Right atrium auricular region (tissue), 2 donors: ENCODE results near the gene FAM107B. TPM values are rescaled to one million over a fixed set of nuclear protein-coding genes. Genes with fewer than 3 reads are reported as not detected.
"Not testable (repeated sequence)": the region's sequence is repeated elsewhere in the genome, so short reads cannot be mapped to it uniquely, and the experiment has no call there.

Source experiments
- DNase-seq: peaks from one replicate; pipeline ENCODE4 v3.0.0-alpha.2; 2019; ENCODE audit warnings: low spot score
- H3K27ac ChIP-seq, 2 donors: fragments of 200-600 bp; sonication (generic); 1 replicate in 1 of 2; 2 replicates in 1 of 2; pipeline ENCODE4 v1.5.1; 2016 to 2019
- H3K27me3 ChIP-seq, 2 donors: fragments of 200-600 bp; sonication (generic); one replicate each; pipeline versions ENCODE4 v1.5.1 to v1.6.0; 2017 to 2019
- H3K36me3 ChIP-seq: fragments of 200-600 bp; sonication (generic); one replicate; pipeline ENCODE4 v1.5.1; 2016
- H3K4me1 ChIP-seq, 2 donors: fragments of 200-600 bp; sonication (generic); one replicate each; pipeline versions ENCODE4 v1.5.1 to v1.6.0; 2017 to 2019
- H3K4me3 ChIP-seq, 2 donors: fragments of 200-600 bp; sonication (generic); 1 replicate in 1 of 2; 2 replicates in 1 of 2; pipeline ENCODE4 v1.5.1; 2017 to 2019; ENCODE audit warnings: mild to moderate bottlenecking in 1 of 2, moderate library complexity in 1 of 2
- H3K9me3 ChIP-seq, 2 donors: fragments of 200-600 bp; sonication (generic); one replicate each; pipeline ENCODE4 v1.5.1; 2019
- total RNA-seq, 2 donors: library from RNA; depleted of rRNA; stranded (reverse); fragments of >200 nt; gene quantifications; one replicate each; pipeline ENCODE4 v1.1.0, GENCODE V29; 2016
- TF ChIP-seq, protein P1 (sequence below), 2 donors: fragments of 200-600 bp; sonication (generic); IDR thresholded peaks; one replicate each; pipeline ENCODE4 v1.5.1; 2019; ENCODE audit warnings: antibody characterized with exemption in 2 of 2

The FAM107B gene
- total RNA-seq, 2 donors from 2014 or later: 10.6 to 14.1 TPM

DNA sequence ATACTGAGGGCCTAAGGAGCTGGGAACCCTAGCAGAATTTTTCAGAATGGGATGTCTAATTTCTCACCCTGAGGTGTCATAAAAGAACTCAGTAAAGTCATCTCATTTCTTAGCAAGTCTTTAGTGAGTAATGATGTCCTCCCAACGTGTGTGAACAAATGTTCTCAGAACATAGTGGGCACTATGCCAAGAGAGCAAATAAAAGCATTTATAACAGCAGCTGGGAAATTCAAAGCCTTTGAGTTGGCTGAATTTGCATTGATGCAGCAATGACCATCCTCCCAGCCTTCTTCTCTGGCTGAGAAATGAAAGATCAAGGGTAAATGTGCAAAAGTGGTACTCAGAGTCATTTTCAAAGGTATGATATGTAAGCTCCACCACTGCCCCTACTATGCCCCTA, 109.4 kb downstream of the FAM107B start:
- no peak overlapping the region for H3K27ac ChIP-seq
- H3K36me3 ChIP-seq: no peaks in the 10 kb centered on the region
- no peak overlapping the region for H3K4me3 ChIP-seq
- H3K27me3 ChIP-seq: no peaks in the 10 kb centered on the region
- TF ChIP-seq, protein P1, sequence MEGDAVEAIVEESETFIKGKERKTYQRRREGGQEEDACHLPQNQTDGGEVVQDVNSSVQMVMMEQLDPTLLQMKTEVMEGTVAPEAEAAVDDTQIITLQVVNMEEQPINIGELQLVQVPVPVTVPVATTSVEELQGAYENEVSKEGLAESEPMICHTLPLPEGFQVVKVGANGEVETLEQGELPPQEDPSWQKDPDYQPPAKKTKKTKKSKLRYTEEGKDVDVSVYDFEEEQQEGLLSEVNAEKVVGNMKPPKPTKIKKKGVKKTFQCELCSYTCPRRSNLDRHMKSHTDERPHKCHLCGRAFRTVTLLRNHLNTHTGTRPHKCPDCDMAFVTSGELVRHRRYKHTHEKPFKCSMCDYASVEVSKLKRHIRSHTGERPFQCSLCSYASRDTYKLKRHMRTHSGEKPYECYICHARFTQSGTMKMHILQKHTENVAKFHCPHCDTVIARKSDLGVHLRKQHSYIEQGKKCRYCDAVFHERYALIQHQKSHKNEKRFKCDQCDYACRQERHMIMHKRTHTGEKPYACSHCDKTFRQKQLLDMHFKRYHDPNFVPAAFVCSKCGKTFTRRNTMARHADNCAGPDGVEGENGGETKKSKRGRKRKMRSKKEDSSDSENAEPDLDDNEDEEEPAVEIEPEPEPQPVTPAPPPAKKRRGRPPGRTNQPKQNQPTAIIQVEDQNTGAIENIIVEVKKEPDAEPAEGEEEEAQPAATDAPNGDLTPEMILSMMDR (IDR thresholded peaks at IDR 0.05): no peak
- DNase-seq: no peak
- H3K9me3 ChIP-seq: peaks cover 0 to 6% of the 10 kb centered on the region in 2 donors
- H3K4me1 ChIP-seq: no peaks in the 10 kb centered on the region

DNA sequence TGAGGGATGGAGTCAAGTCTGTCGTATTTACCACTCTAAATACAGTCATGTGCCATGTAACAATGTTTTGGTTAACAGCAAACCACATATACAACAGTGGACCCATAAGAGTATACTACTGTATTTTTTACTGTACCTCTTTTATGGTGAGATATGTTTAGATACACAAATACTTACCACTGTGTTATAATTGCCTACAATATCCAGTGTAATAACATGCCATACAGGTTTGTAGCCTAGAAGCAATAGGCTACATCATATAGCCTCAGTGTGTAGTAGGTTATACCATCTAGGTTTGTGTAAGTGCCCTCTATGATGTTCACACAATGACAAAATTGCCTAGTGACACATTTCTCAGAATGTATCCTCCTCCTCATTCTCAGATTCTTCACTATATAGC, 110.4 kb downstream of the FAM107B start:
- Histone ChIP-seq H3K9me3 (peaks cover 0 to 6% of the 10 kb centered on the region in 2 donors), H3K4me3 (no peak overlapping the region)

DNA sequence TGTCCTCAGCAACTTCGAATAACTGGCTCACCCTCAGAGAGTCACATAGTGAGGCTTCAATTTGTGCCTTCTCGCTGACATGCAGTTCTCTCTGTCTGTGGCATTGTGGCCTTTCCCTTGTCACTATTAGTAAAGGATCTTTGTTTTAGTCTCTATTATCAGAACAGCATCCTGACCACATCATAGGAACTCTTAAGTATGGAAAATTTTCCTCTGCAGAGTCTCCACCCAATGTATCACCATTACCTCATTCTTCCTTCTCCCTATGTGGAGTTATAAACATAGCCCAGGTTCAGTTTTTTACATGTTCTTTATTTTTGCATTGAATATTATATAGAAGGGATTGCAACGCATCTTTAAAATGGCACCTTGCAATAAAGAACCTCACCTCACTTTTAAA, 112.9 kb downstream of the FAM107B start:
- H3K27ac ChIP-seq: no peak overlapping the region
- TF ChIP-seq, protein P1 (IDR thresholded peaks at IDR 0.05): no peak
- H3K9me3 ChIP-seq: peaks cover 0 to 6% of the 10 kb centered on the region in 2 donors
- no peak for DNase-seq
- H3K36me3 ChIP-seq: no peaks in the 10 kb centered on the region
- no peaks in the 10 kb centered on the region for H3K27me3 ChIP-seq
- H3K4me3 ChIP-seq: no peak overlapping the region
- H3K4me1 ChIP-seq: no peaks in the 10 kb centered on the region

More for the DNA sequence above, 110.4 kb downstream of the FAM107B start:
- Histone ChIP-seq H3K27me3 (no peaks in the 10 kb centered on the region), H3K4me1 (no peaks in the 10 kb centered on the region), H3K36me3 (no peaks in the 10 kb centered on the region), H3K27ac (no peak overlapping the region)
- DNase-seq: no peak
- TF ChIP-seq, protein P1 (IDR thresholded peaks at IDR 0.05): no peak

DNA sequence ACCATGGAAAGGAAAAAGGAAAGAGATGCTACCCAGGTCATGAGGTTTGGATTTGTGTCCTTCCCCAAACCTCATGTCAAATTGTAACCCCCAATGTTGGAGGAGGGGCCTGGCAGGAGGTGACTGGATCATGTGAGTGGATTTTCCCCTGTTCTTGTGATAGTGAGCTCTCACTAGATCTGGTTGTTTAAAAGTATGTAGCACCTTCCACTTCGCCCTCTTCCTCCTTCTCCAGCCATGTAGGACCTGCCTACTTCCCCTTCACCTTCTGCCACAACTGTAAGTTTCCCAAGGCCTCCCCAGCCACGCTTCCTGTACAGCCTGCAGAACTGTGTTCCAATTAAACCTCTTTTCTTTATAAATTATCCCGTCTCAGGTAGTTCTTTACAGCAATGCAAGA, 113.9 kb downstream of the FAM107B start:
- Histone ChIP-seq H3K36me3 (no peaks in the 10 kb centered on the region), H3K4me3 (no peak overlapping the region), H3K27ac (no peak overlapping the region), H3K27me3 (no peaks in the 10 kb centered on the region), H3K9me3 (peaks cover 0 to 6% of the 10 kb centered on the region in 2 donors), H3K4me1 (no peaks in the 10 kb centered on the region)
- TF ChIP-seq, protein P1 (IDR thresholded peaks at IDR 0.05): no peak
- DNase-seq: no peak

DNA sequence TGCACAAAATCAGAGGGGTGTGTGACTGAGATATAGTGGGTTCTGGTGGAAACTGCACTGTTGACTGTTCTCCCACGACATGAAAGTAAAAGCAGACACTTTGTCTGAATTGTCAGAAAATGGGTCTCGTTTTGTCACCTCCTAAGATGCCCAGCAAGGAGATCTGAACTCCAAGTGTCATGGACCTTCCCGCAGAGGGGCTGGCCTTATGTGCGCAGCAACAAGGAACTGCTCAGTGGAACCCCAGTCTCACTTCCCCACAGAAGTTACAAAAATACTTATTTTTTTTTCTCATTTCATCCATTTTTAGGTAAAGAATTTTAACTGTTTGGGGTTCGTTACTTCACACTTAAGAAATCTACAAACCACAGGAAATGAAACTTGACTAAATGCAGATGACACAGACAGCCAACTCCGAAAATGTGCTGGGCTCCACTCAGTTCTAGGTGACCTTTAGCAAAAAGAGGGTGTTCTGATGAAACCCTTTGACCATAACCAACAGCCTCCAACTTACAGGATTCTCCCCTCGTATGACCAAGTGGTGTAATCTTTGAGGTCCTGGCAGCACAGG, 115.0 kb downstream of the FAM107B start:
- Histone ChIP-seq H3K27ac (no peak overlapping the region), H3K4me3 (no peak overlapping the region), H3K4me1 (no peaks in the 10 kb centered on the region), H3K27me3 (no peaks in the 10 kb centered on the region), H3K36me3 (no peaks in the 10 kb centered on the region), H3K9me3 (peaks cover 0 to 6% of the 10 kb centered on the region in 2 donors)
- TF ChIP-seq, protein P1 (IDR thresholded peaks at IDR 0.05): no peak
- DNase-seq: no peak

DNA sequence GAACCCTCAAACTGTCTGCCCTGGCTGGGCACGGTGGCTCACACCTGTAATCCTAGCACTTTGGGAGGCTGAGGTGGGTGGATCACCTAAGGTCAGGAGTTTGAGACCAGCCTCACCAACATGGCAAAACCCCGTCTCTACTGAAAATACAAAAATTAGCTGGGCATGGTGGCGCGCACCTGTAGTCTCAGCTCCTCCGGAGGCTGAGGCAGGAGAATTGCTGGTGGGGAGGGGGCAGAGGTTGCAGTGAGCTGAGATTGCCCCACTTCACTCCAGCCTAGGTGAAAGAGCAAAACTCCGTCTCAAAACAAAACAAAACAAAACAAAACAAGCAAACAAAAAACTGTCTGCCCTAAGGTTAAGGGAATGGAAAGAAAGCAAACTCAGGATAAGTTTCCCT, 115.6 kb downstream of the FAM107B start:
- not testable (repeated sequence) for H3K27me3 ChIP-seq, H3K27ac ChIP-seq, H3K36me3 ChIP-seq, H3K4me3 ChIP-seq, H3K4me1 ChIP-seq, DNase-seq, H3K9me3 ChIP-seq
